ENCODE measurements around the gene ANKRD62. TPM values are rescaled to one million over a fixed set of nuclear protein-coding genes. Genes with fewer than 3 reads are reported as not detected.
A peak's percentile ranks its signal among the peaks of the same experiment; 100 is the strongest.

The ANKRD62 gene
- total RNA-seq, 1 experiment from 2014 or later, result not detected

DNA sequence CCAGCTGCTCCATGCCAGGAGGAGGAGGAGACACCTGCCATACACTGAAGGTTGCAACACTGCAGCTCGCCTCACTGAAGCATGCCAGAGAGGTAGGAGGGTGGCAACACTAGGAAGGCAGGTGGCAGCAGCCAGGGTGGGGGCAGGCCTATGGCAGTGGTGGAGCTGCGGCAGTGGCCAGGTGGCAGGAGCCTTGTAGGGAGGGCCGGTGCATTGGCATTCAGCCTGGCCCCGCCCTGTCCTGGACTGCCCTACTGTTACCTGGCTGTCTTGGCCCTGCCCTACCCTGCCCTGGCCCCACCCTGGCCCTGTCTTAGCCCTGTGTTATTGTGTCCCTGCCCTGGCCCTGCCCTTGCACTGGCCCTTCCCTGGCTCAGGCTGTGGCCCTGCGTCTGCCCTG, 7.4 kb upstream of the ANKRD62 start:
- no TSS peak for BruUV-seq (replicated peaks)
- H3K9me3 ChIP-seq (ENCODE audit: control insufficient read depth, insufficient read depth, low read depth, low read length), result no peaks in the 10 kb centered on the region
- H3K27me3 ChIP-seq (ENCODE audit: control insufficient read depth, insufficient read depth, low read length), result peaks cover 4% of the 10 kb centered on the region; the same call in 1 of the 2 replicates
- H3K4me1 ChIP-seq (ENCODE audit: control insufficient read depth, insufficient read depth, low read length), result no peaks in the 10 kb centered on the region
- no peak overlapping the region for H3K27ac ChIP-seq (ENCODE audit: low read length)
- intact Hi-C loops (cut with micrococcal nuclease; ENCODE audit: unreplicated experiment), result no loop called here
- in situ Hi-C loops (cut with HindIII; ENCODE audit: low pct_unique_long_range_greater_than_20kb, low sequenced_read_pairs), result no loop called here
- H3K4me3 ChIP-seq (ENCODE audit: low read depth in 2 of 2, low read length in 2 of 2), result no peak overlapping the region
- CTCF ChIA-PET, result no interaction called here
- ATAC-seq (peak; percentile 56), DNase-seq (ENCODE audit: low read depth, low spot score) (no peak)
- TF ChIP-seq TCF7L2 (IDR thresholded peaks at IDR 0.05; ENCODE audit: low read depth, low read length) (no peak), SIN3A (IDR thresholded peaks at IDR 0.05; ENCODE audit: borderline replicate concordance, insufficient read depth, low read depth, low read length) (no peak), POLR2AphosphoS5 (IDR thresholded peaks at IDR 0.05; ENCODE audit: low read depth, low read length) (no peak)
- TF ChIP-seq, protein P1, sequence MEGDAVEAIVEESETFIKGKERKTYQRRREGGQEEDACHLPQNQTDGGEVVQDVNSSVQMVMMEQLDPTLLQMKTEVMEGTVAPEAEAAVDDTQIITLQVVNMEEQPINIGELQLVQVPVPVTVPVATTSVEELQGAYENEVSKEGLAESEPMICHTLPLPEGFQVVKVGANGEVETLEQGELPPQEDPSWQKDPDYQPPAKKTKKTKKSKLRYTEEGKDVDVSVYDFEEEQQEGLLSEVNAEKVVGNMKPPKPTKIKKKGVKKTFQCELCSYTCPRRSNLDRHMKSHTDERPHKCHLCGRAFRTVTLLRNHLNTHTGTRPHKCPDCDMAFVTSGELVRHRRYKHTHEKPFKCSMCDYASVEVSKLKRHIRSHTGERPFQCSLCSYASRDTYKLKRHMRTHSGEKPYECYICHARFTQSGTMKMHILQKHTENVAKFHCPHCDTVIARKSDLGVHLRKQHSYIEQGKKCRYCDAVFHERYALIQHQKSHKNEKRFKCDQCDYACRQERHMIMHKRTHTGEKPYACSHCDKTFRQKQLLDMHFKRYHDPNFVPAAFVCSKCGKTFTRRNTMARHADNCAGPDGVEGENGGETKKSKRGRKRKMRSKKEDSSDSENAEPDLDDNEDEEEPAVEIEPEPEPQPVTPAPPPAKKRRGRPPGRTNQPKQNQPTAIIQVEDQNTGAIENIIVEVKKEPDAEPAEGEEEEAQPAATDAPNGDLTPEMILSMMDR (IDR thresholded peaks at IDR 0.05), result no peak
- TF ChIP-seq, protein P2, sequence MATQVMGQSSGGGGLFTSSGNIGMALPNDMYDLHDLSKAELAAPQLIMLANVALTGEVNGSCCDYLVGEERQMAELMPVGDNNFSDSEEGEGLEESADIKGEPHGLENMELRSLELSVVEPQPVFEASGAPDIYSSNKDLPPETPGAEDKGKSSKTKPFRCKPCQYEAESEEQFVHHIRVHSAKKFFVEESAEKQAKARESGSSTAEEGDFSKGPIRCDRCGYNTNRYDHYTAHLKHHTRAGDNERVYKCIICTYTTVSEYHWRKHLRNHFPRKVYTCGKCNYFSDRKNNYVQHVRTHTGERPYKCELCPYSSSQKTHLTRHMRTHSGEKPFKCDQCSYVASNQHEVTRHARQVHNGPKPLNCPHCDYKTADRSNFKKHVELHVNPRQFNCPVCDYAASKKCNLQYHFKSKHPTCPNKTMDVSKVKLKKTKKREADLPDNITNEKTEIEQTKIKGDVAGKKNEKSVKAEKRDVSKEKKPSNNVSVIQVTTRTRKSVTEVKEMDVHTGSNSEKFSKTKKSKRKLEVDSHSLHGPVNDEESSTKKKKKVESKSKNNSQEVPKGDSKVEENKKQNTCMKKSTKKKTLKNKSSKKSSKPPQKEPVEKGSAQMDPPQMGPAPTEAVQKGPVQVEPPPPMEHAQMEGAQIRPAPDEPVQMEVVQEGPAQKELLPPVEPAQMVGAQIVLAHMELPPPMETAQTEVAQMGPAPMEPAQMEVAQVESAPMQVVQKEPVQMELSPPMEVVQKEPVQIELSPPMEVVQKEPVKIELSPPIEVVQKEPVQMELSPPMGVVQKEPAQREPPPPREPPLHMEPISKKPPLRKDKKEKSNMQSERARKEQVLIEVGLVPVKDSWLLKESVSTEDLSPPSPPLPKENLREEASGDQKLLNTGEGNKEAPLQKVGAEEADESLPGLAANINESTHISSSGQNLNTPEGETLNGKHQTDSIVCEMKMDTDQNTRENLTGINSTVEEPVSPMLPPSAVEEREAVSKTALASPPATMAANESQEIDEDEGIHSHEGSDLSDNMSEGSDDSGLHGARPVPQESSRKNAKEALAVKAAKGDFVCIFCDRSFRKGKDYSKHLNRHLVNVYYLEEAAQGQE (IDR thresholded peaks at IDR 0.05; ENCODE audit: insufficient read depth in 1 of 2, low read depth in 2 of 2, low read length in 1 of 2), result no peak
- POLR2A ChIA-PET, result no interaction called here
- H3K36me3 ChIP-seq (ENCODE audit: control insufficient read depth, insufficient read depth, low read length), result no peaks in the 10 kb centered on the region

DNA sequence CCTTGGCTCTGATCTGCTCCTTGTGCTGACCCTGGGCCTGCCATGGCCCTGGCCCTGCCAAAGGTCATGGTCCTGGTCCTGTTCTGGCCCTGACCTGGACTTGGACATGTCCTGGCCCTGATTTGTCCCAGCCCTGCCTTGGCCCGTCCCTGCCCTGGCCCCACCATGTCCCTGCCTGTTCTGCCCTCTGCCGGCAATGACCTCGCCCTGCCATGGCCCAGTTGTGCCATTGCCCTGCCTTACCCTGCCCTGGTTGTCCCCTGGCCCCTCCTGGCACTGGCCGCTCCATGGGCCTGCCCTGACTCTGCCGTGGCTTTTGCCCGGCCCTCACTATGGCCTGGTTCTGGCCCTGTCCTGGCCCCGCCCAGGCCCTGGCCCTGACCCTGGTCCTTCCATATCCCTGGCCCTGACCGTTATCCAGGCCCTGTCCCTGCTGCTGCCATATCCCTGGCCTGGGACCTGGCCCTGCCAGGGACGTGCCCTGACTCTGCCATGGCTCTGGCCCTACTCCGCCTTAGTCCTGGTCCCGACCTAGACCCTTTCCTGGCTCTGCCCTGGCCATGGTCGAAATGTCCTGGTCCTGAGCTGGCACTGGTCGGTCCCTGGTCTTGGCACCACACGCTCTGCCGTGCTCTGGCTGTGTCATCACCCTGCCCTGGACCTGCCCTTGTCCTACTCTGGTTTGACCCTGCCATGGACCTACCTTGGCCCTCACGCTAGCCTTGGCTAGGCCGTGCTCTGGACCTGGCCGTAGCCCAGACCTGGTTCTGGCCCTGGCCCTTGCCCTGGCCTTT, 6.8 kb upstream of the ANKRD62 start:
- in situ Hi-C loops (cut with HindIII; ENCODE audit: low pct_unique_long_range_greater_than_20kb, low sequenced_read_pairs), result no loop called here
- Histone ChIP-seq H3K36me3 (ENCODE audit: control insufficient read depth, insufficient read depth, low read length) (no peaks in the 10 kb centered on the region), H3K4me1 (ENCODE audit: control insufficient read depth, insufficient read depth, low read length) (no peaks in the 10 kb centered on the region), H3K9me3 (ENCODE audit: control insufficient read depth, insufficient read depth, low read depth, low read length) (no peaks in the 10 kb centered on the region), H3K27me3 (ENCODE audit: control insufficient read depth, insufficient read depth, low read length) (peaks cover 4% of the 10 kb centered on the region; the same call in 1 of the 2 replicates), H3K27ac (ENCODE audit: low read length) (no peak overlapping the region), H3K4me3 (ENCODE audit: low read depth in 2 of 2, low read length in 2 of 2) (no peak overlapping the region)
- ChIA-PET POLR2A (no interaction called here), CTCF (no interaction called here)
- no TSS peak for BruUV-seq (replicated peaks)
- DNase-seq (ENCODE audit: low read depth, low spot score), result no peak
- TF ChIP-seq SIN3A (IDR thresholded peaks at IDR 0.05; ENCODE audit: borderline replicate concordance, insufficient read depth, low read depth, low read length) (no peak), TCF7L2 (IDR thresholded peaks at IDR 0.05; ENCODE audit: low read depth, low read length) (no peak), POLR2AphosphoS5 (IDR thresholded peaks at IDR 0.05; ENCODE audit: low read depth, low read length) (no peak)
- TF ChIP-seq, protein P1 (IDR thresholded peaks at IDR 0.05), result no peak
- TF ChIP-seq, protein P2 (IDR thresholded peaks at IDR 0.05; ENCODE audit: insufficient read depth in 1 of 2, low read depth in 2 of 2, low read length in 1 of 2), result no peak
- intact Hi-C loops (cut with micrococcal nuclease; ENCODE audit: unreplicated experiment), result no loop called here
- ATAC-seq, result peak; percentile 24; the same call in 1 of the 2 replicates

Measured in Panc1 (cell line).